Placental pericyte (primary cell): ENCODE results near the gene MUC2. TPM values are rescaled to one million over a fixed set of nuclear protein-coding genes. Genes with fewer than 3 reads are reported as not detected.

ENCODE experiments used
- total RNA-seq: library from RNA; depleted of rRNA; stranded (reverse); fragments of >200 nt; gene quantifications from 2 replicates; pipeline ENCODE4 v1.2.3, GENCODE V29; 2012

Gene MUC2
- not detected in 2 replicates for total RNA-seq

DNA sequence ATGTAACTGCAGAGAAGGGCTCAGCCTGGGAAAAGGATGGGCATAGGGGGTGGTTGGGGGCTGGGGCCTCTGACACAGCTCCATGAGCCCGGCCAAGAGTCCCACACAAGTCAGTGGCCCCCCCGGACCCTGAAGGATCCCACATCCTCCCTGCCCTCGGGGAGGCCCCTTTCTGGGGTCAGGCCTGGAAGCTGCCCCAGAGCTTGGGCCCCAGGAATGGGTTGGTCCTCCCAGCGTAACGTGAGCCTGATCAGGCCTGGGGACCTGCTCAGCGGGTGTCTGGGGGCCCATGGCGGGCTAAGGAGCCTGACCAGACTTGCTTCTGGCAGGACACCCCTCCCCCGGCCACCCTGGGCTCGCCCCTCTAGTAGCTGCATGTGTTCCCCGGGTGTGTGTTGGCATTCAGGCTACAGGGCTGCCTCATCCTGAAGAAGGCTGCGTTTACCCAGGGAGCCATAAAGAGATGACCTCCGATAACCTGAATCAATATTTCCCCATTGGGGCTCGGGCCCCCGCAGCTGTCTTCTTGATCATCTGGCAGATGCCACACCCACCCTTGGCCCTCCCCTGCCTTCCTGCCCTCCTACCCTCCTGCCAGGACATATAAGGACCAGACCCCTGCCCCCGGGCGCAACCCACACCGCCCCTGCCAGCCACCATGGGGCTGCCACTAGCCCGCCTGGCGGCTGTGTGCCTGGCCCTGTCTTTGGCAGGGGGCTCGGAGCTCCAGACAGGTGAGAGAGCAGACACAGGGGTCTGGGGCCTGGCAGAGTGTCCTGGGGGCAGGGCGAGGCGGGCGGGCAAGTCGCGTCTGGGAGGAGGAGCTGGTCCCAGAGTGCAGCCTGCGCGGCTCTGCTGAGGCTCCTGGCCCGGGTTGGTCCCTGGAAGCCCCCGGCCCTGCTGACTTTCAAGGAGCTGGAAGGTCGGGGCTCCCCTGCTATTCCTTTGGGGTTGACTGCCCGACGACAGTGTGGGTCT is at the start of gene MUC2:
Gene MUC2, plus strand, starts transcription at position 631 of the 978 bp plus-strand sequence.

DNA sequence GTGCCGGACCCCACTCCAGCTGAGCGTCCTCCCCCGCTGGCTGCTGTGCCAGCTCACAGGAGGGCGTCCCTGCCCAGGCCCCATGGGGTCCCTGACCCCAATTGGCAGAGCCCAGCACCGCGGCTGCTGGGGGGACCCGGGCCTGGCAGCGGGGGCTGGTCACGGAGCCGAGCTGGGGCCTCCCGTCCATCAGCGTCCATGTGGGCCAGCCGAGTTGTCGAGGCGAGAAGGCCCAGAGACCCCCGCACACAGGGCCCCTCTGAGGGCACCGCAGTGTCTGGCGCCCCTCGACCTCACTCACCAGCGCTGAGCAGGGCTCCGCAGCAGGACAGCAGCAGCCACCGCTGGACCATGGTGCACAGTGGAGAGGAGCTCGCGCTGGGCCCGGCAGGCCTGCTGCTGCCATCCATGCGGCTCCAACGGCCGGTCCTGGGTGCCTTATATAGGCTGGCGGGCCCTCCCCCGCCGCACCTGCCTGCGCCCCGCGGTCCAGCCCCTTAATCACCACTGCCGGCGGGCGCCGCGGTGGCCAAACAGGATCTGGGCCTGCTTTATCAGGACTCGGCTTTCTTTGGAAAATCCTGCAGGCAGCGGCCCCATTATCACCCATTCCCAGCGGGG is 38.3 kb upstream of the MUC2 start, which contains the start of gene MUC6:
Gene MUC6, minus strand, starts transcription at position 416 of the 621 bp plus-strand sequence. Its CDS starts 63 bp downstream, at position 353.

Other genes with a start within 250 kb of the MUC2 start
- gene CRACR2B, start 247.0 kb upstream of the MUC2 start, total RNA-seq: 0.66 and 1.4 TPM in 2 replicates
- gene CD151, start 241.9 kb upstream of the MUC2 start, total RNA-seq: 283 and 431 TPM in 2 replicates
- 55.6 and 107 TPM in 2 replicates for gene POLR2L, start 232.3 kb upstream of the MUC2 start, total RNA-seq
- gene TSPAN4, start 232.0 kb upstream of the MUC2 start, total RNA-seq: 186 and 224 TPM in 2 replicates
- 49.0 and 71.1 TPM in 2 replicates for gene CHID1, start 164.1 kb upstream of the MUC2 start, total RNA-seq
- 49.9 and 61.4 TPM in 2 replicates for gene AP2A2, start 149.0 kb upstream of the MUC2 start, total RNA-seq
- not detected in 2 replicates for gene MUC6, start 38.2 kb upstream of the MUC2 start, total RNA-seq
- gene MUC5AC, start 83.1 kb downstream of the MUC2 start, total RNA-seq: not detected in 2 replicates
- not detected in 2 replicates for gene MUC5B, start 148.2 kb downstream of the MUC2 start, total RNA-seq
- 31.4 and 41.1 TPM in 2 replicates for gene TOLLIP, start 234.8 kb downstream of the MUC2 start, total RNA-seq